ENCODE results near the gene NUP43.
"Not testable (repeated sequence)": the region's sequence is repeated elsewhere in the genome, so short reads cannot be mapped to it uniquely, and the experiment has no call there.

Gene NUP43

DNA sequence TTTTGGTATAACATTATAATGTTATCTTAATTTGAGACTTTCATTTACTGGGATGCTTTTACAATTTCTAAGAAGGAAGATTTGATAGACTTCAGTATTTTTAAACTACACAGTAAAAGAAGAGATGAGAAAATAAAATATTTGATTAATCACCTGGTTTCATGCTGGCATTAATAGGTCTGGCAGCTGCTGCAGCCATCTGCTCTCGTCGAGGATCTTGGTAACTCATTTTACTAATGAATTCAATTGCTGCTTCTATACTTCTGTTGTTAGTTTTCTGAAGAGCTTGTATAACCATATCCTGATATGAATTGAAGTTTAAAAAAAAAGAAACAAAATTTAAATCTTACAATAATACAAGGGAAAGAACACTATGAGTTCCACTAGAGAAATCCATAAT lies 51.4 kb downstream of the NUP43 start:
- no peak for DNase-seq (ENCODE audit: low read depth in 2 of 2)

DNA sequence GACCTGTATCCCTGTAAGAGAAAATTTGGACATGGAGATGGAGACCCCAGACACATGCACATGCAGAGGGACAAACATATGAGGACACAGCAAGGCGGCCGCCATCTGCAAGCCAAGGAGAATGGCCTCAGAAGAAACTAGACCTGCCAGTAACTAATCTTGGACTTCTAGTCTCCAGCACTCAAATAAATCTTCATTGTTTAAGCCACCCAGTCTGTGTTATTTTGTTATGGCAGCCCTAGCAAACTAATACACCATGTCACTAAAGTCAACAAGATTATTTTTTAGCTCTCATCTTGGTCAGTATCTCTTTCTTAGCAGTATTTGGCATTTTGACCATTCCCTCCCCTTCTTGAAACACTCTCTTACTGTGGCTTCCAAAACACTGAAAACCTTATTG lies 55.1 kb downstream of the NUP43 start:
- DNase-seq (ENCODE audit: low read depth in 2 of 2) = no peak

DNA sequence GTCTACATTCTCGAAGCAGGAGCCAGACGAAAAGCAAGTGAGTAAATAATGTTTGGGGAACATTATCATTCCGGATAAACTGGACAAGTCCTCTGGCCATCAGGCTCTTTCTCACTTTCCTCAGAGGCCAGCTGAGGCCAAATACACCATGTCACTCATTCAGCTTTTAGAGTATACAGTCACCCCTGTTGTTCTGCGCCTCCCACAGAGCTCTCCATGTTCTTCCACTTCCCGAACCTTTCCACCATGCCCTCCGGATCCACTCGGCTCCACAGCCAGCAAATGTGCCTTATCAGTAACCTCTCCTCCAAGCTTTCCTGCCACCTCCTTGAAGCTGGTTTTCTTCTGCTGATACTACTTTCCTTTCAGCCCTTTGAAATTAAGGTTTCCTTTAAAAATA lies 60.1 kb downstream of the NUP43 start:
- no peak for DNase-seq (ENCODE audit: low read depth in 2 of 2)

DNA sequence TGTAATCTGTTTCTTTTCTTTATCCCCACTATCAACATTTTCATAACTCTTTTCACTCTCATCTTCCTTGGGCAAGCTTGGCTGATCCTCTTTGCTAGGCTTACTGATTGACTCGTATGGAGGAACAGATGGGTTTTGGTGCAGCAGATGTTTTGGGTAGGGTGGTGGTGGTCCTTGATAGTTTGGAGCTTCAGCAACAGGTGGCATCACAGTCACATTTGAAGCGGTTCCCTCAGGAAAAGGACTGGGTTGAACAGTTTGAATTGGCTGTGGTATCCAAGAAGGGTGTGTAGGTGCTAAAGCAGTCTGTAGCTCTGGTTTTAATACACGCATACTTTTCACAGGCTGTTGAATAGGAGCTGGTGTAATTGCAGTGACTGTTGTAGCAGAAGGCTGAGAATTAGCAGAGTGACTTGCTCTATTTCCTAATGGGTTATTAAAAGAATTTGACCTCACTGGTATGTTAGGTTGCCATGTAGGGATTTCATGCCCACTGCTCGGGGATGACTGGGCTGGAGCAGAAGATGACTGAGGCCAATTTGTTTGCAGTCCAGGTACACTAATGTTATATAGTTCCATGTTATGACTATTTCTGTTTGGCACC lies 63.0 kb downstream of the NUP43 start:
- DNase-seq (ENCODE audit: low read depth in 2 of 2) = no peak

DNA sequence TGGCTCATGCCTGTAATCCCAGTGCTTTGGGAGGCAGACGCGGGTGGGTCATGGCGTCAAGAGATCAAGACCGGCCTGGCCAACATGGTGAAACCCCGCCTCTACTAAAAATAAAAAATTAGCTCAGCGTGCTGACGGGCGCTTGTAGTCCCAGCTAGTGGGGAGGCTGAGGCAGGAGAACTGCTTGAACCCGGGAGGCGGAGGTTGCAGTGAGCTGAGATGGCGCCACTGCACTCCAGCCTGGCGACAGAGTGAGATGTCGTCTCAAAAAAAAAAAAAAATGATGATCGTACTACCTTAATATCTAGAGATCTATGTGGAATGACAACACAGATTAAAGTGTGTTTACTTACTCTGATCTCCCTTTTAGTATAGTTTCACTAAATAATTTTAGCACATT lies 64.5 kb downstream of the NUP43 start:
- not testable (repeated sequence) for DNase-seq (ENCODE audit: low read depth in 2 of 2)

DNA sequence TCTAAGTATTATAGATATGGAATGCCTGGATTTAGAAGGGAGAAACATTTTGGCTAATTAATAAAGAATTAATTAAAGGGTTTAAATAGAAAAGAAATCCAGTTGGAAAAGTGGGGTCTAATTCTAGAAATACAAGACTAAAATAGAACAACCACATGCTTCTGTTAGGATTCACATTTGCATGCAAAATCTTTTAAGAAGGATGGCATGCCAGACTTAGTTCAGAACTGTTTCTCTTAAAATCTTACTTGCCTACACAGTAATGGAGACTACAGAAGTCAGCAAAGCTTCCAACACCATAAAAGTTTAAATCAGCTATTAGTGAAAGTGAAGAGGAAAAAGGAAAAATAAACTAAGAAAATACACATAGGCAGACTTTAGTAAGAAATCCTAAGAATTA lies 65.1 kb downstream of the NUP43 start:
- no peak for DNase-seq (ENCODE audit: low read depth in 2 of 2)

DNA sequence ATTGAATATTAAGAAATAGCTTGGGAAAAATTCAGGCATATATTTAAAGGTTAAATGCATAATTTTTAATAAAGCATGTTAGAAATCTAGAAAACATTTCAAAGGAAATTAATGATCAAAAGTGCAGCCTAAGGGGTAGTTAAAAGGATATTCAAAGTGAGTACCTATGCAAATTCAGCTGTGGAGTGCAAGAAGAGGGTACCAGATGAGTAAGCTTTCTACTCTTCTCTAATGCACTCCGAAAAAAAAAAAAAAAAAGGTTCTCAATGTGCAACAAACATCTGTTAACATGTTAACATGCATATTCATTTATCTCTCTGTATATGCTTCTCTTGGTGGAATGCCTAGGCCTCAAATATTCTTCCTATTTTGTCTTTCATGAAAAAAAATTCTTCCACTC lies 65.8 kb downstream of the NUP43 start:
- DNase-seq (ENCODE audit: low read depth in 2 of 2) = no peak

Data from stimulated activated CD8-positive, alpha-beta memory T cell treated with anti-CD3 and anti-CD28 coated beads, Interleukin-7, amount 100 ng/mL, for 1 hour (primary cell).